GM23338 (cell line): ENCODE data around the gene LAX1. TPM values are rescaled to one million over a fixed set of nuclear protein-coding genes. Genes with fewer than 3 reads are reported as not detected.
"Not testable (repeated sequence)": the region's sequence is repeated elsewhere in the genome, so short reads cannot be mapped to it uniquely, and the experiment has no call there.

ENCODE experiments used
- ATAC-seq: fragments of 200-7000 bp; cut with Tn5 transposase; 3 replicates; pipeline ENCODE4 v1.9.1; 2020
- DNase-seq: peaks from one replicate; pipeline ENCODE4 v3.0.0-alpha.2; 2015; ENCODE audit warnings: low spot score
- H2AFZ ChIP-seq: fragments of 200-600 bp; sonication (generic); 2 replicates; pipeline ENCODE4 v1.8.0; 2016; ENCODE audit warnings: antibody characterized with exemption, mild to moderate bottlenecking, moderate library complexity
- H3F3A ChIP-seq: fragments of 200-600 bp; sonication (generic); replicated peaks from 2 replicates; pipeline ENCODE4 v1.8.0; 2017; ENCODE audit warnings: antibody characterized with exemption, mixed run types, low read depth
- H3K27ac ChIP-seq: fragments of 200-600 bp; sonication (generic); 2 replicates; pipeline ENCODE4 v1.6.1; 2016; ENCODE audit warnings: low read depth
- H3K27me3 ChIP-seq: fragments of 200-600 bp; sonication (generic); 2 replicates; pipeline ENCODE4 v1.8.0; 2016; ENCODE audit warnings: mild to moderate bottlenecking, mixed run types, moderate library complexity; ENCODE audit not compliant: insufficient read depth
- H3K36me3 ChIP-seq: fragments of 200-600 bp; sonication (generic); 2 replicates; pipeline ENCODE4 v1.8.0; 2016; ENCODE audit warnings: mild to moderate bottlenecking; ENCODE audit not compliant: insufficient read depth
- H3K4me1 ChIP-seq: fragments of 200-600 bp; sonication (generic); 2 replicates; pipeline ENCODE4 v1.8.0; 2016; ENCODE audit warnings: mild to moderate bottlenecking, moderate library complexity; ENCODE audit not compliant: insufficient read depth
- H3K4me2 ChIP-seq: fragments of 200-600 bp; sonication (generic); 2 replicates; pipeline ENCODE4 v1.7.1; 2017; ENCODE audit warnings: mixed run types
- H3K4me3 ChIP-seq: fragments of 200-600 bp; sonication (generic); 2 replicates; pipeline ENCODE4 v1.6.1; 2016; ENCODE audit warnings: mixed run types
- H3K79me2 ChIP-seq: fragments of 200-600 bp; sonication (generic); replicated peaks from 2 replicates; pipeline ENCODE4 v1.8.0; 2017; ENCODE audit warnings: mild to moderate bottlenecking; ENCODE audit not compliant: insufficient read depth
- H3K9me2 ChIP-seq: fragments of 200-600 bp; sonication (generic); 2 replicates; pipeline ENCODE4 v1.8.0; 2017; ENCODE audit not compliant: insufficient read depth
- H4K20me1 ChIP-seq: fragments of 200-600 bp; sonication (generic); replicated peaks from 2 replicates; pipeline ENCODE4 v1.8.0; 2017; ENCODE audit warnings: mild to moderate bottlenecking; ENCODE audit not compliant: insufficient read depth
- H3K27ac Mint-ChIP-seq: 2 replicates; pipeline ENCODE4 v1.8.0; 2020; ENCODE audit warnings: inconsistent platforms, mild to moderate bottlenecking, moderate library complexity, mixed read lengths
- H3K27me3 Mint-ChIP-seq: 3 replicates; pipeline ENCODE4 v1.8.0; 2022; ENCODE audit warnings: low read depth, mild to moderate bottlenecking, moderate library complexity, mixed read lengths, inconsistent platforms; ENCODE audit not compliant: insufficient read depth, poor library complexity
- H3K36me3 Mint-ChIP-seq: 3 replicates; pipeline ENCODE4 v1.8.0; 2021; ENCODE audit warnings: low read depth, mild to moderate bottlenecking, inconsistent platforms, moderate library complexity, mixed read lengths
- H3K4me1 Mint-ChIP-seq: 3 replicates; pipeline ENCODE4 v1.8.0; 2020; ENCODE audit warnings: mild to moderate bottlenecking, inconsistent platforms, mixed read lengths
- H3K4me3 Mint-ChIP-seq: 3 replicates; pipeline ENCODE4 v1.8.0; 2021; ENCODE audit warnings: moderate library complexity, mild to moderate bottlenecking, inconsistent platforms, mixed read lengths
- H3K9me3 Mint-ChIP-seq: 3 replicates; pipeline ENCODE4 v1.8.0; 2020; ENCODE audit warnings: moderate library complexity, mild to moderate bottlenecking, inconsistent platforms, mixed read lengths
- CREB1 ChIP-seq: fragments of 250-450 bp; sonication (Bioruptor Pico); IDR thresholded peaks from 2 replicates; pipeline ENCODE4 v1.5.0; 2020; ENCODE audit warnings: low read depth, mild to moderate bottlenecking, moderate library complexity
- EZH2 ChIP-seq: fragments of 200-600 bp; sonication (generic); IDR thresholded peaks from one replicate; pipeline ENCODE4 v1.8.0; 2017; ENCODE audit warnings: antibody characterized with exemption, mild to moderate bottlenecking, low read depth; ENCODE audit not compliant: unreplicated experiment
- EZH2phosphoT487 ChIP-seq: fragments of 200-600 bp; sonication (generic); IDR thresholded peaks from one replicate; pipeline ENCODE4 v1.8.1; 2018; ENCODE audit warnings: antibody characterized with exemption; ENCODE audit not compliant: unreplicated experiment
- JUNB ChIP-seq: IDR thresholded peaks from one replicate; pipeline ENCODE4 v1.6.1; 2016; ENCODE audit warnings: antibody characterized with exemption; ENCODE audit not compliant: unreplicated experiment
- NANOG ChIP-seq: IDR thresholded peaks from 2 replicates; pipeline ENCODE4 v1.6.1; 2016; ENCODE audit warnings: antibody characterized with exemption, borderline replicate concordance
- REST ChIP-seq: IDR thresholded peaks from one replicate; pipeline ENCODE4 v1.6.1; 2018; ENCODE audit warnings: antibody characterized with exemption; ENCODE audit not compliant: unreplicated experiment
- STAT1 ChIP-seq: IDR thresholded peaks from one replicate; pipeline ENCODE4 v1.6.1; 2016; ENCODE audit warnings: antibody characterized with exemption; ENCODE audit not compliant: unreplicated experiment
- ZNF114 ChIP-seq: fragments of 250-450 bp; sonication (Bioruptor Pico); IDR thresholded peaks from 2 replicates; pipeline ENCODE4 v1.5.0; 2020; ENCODE audit warnings: mild to moderate bottlenecking, moderate library complexity
- ZNF331 ChIP-seq: fragments of 250-450 bp; sonication (Bioruptor Pico); IDR thresholded peaks from 2 replicates; pipeline ENCODE4 v1.5.0; 2020; ENCODE audit warnings: low read depth, mild to moderate bottlenecking, moderate library complexity
- polyA plus RNA-seq: library from polyadenylated mRNA; unstranded; fragments of >200 nt; fragmentation: Nextera tagmentation; extraction: Ambion mirVana; gene quantifications from 2 replicates; pipeline ENCODE4 v1.2.1, GENCODE V29; 2016
- total RNA-seq: library from RNA; depleted of rRNA; stranded (reverse); fragments of >200 nt; shearing (Covaris generic); gene quantifications from 2 replicates; pipeline ENCODE4 v1.2.3, GENCODE V29; 2014
- TF ChIP-seq, protein P1 (sequence below): IDR thresholded peaks from 2 replicates; pipeline ENCODE4 v1.6.1; 2016; ENCODE audit warnings: antibody characterized with exemption

LAX1 gene
- total and polyA plus RNA-seq, 2 experiments from 2014 or later, result not detected

DNA sequence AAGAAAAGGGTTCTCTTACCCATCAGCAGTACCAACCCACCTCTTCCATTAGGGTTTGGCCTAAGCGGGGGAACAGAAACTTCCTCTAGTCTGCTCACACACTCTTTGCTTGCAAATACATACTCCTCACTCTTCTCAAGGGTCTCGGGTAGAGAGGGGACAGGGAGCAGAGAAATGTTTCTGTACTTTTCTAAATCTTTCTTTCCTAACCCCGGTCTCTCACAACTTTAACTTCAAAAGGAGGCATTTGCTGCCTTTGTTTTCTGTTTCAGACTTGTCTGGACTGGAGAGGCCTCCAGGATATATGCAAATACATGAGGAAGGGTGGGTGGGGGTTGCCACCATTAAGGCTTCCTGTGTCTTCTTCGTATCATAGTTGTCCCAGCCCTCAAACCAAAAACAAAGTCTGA, 10.5 kb upstream of the LAX1 start:
- no peaks in the 10 kb centered on the region for H3K79me2 ChIP-seq
- no peaks in the 10 kb centered on the region for H3F3A ChIP-seq
- no peaks in the 10 kb centered on the region for H3K9me2 ChIP-seq
- Mint-ChIP-seq H3K27ac (no peak overlapping the region), H3K36me3 (no peaks in the 10 kb centered on the region), H3K4me3 (no peak overlapping the region), H3K27me3 (no peaks in the 10 kb centered on the region), H3K9me3 (no peaks in the 10 kb centered on the region), H3K4me1 (peaks cover 3% of the 10 kb centered on the region)
- no peak overlapping the region for H3K27ac ChIP-seq
- TF ChIP-seq STAT1 (no peak), EZH2phosphoT487 (no peak), ZNF331 (CRISPR knock-in tag) (no peak), ZNF114 (CRISPR knock-in tag) (no peak), REST (no peak), EZH2 (no peak), NANOG (no peak)
- H3K4me2 ChIP-seq, result no peak overlapping the region
- DNase-seq, result peak; percentile 8
- H3K36me3 ChIP-seq, result no peaks in the 10 kb centered on the region
- no peaks in the 10 kb centered on the region for H3K4me1 ChIP-seq
- peak overlapping the region; percentile 72 for H2AFZ ChIP-seq
- H3K27me3 ChIP-seq, result no peaks in the 10 kb centered on the region
- H4K20me1 ChIP-seq, result no peaks in the 10 kb centered on the region
- H3K4me3 ChIP-seq, result no peak overlapping the region
- ATAC-seq, result no peak

- H3K4me1 ChIP-seq, result no peaks in the 10 kb centered on the region
- no peak for TF ChIP-seq EZH2phosphoT487
- no peak for TF ChIP-seq JUNB
- TF ChIP-seq, protein P1, sequence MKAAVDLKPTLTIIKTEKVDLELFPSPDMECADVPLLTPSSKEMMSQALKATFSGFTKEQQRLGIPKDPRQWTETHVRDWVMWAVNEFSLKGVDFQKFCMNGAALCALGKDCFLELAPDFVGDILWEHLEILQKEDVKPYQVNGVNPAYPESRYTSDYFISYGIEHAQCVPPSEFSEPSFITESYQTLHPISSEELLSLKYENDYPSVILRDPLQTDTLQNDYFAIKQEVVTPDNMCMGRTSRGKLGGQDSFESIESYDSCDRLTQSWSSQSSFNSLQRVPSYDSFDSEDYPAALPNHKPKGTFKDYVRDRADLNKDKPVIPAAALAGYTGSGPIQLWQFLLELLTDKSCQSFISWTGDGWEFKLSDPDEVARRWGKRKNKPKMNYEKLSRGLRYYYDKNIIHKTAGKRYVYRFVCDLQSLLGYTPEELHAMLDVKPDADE, result no peak
- no peak for TF ChIP-seq CREB1 (CRISPR knock-in tag)
- no peak for TF ChIP-seq EZH2
- Mint-ChIP-seq H3K36me3 (no peaks in the 10 kb centered on the region), H3K9me3 (no peaks in the 10 kb centered on the region), H3K4me1 (peaks cover 3% of the 10 kb centered on the region), H3K4me3 (no peak overlapping the region), H3K27me3 (no peaks in the 10 kb centered on the region), H3K27ac (no peak overlapping the region)
- H3K27ac ChIP-seq, result no peak overlapping the region
- no peaks in the 10 kb centered on the region for H3K27me3 ChIP-seq
- no peak overlapping the region for H3K4me2 ChIP-seq
- no peak for DNase-seq
- no peak for ATAC-seq
- no peaks in the 10 kb centered on the region for H3K9me2 ChIP-seq
- no peak overlapping the region for H2AFZ ChIP-seq
- H3K79me2 ChIP-seq, result no peaks in the 10 kb centered on the region
- no peak overlapping the region for H3K4me3 ChIP-seq
- H4K20me1 ChIP-seq, result no peaks in the 10 kb centered on the region
- H3F3A ChIP-seq, result no peaks in the 10 kb centered on the region
- no peaks in the 10 kb centered on the region for H3K36me3 ChIP-seq
Measured at GRCh38 chr1:203756036-203756435, 8.9 kb upstream of the LAX1 start.

- not testable (repeated sequence) for H2AFZ ChIP-seq, H4K20me1 ChIP-seq, H3K27me3 Mint-ChIP-seq, H3K4me3 Mint-ChIP-seq, ATAC-seq, DNase-seq, H3K4me2 ChIP-seq, H3F3A ChIP-seq, H3K9me3 Mint-ChIP-seq, H3K27ac ChIP-seq, H3K36me3 Mint-ChIP-seq, H3K9me2 ChIP-seq, H3K4me1 Mint-ChIP-seq, H3K27ac Mint-ChIP-seq, H3K27me3 ChIP-seq, H3K4me1 ChIP-seq, H3K36me3 ChIP-seq, H3K79me2 ChIP-seq, H3K4me3 ChIP-seq
Measured at GRCh38 chr1:203758749-203759148, 6.2 kb upstream of the LAX1 start.
